ENCODE measurements around the gene ANKRD50. TPM values are rescaled to one million over a fixed set of nuclear protein-coding genes. Genes with fewer than 3 reads are reported as not detected.
A peak's percentile ranks its signal among the peaks of the same experiment; 100 is the strongest.

The ANKRD50 gene
- total RNA-seq, 6 experiments from 2014 or later, result 4.6 to 7.7 (median 5.8) TPM

GRCh38 chr4:124650614-124651013 is 61.9 kb downstream of the ANKRD50 start:
- Histone ChIP-seq H3K36me3 (no peaks in the 10 kb centered on the region), H3K4me1 (peaks cover 0 to 9% (median 0%) of the 10 kb centered on the region in 4 donors), H3K9me3 (no peaks in the 10 kb centered on the region), H3K27me3 (no peaks in the 10 kb centered on the region), H3K27ac (no peak overlapping the region), H3K4me3 (no peak overlapping the region)
- no peak for DNase-seq
- ATAC-seq, result no peak
- 100% methylated on average over 2 of the region's 30 CpGs for WGBS (ENCODE audit: insufficient coverage, low coverage, low lambda C conversion rate, missing lambda C conversion rate)
- no peak for TF ChIP-seq POLR2A (IDR thresholded peaks at IDR 0.05)
- TF ChIP-seq CTCF (IDR thresholded peaks at IDR 0.05), result no peak
- intact Hi-C loops (cut with DNase I), result no loop called here

- no peaks in the 10 kb centered on the region for H3K9me3 ChIP-seq
- no peak for DNase-seq
- no peaks in the 10 kb centered on the region for H3K27me3 ChIP-seq
- no peaks in the 10 kb centered on the region for H3K36me3 ChIP-seq
- intact Hi-C loops (cut with DNase I), result no loop called here
- H3K4me1 ChIP-seq, result peaks cover 0 to 9% (median 0%) of the 10 kb centered on the region in 4 donors
- no peak overlapping the region for H3K4me3 ChIP-seq
- TF ChIP-seq POLR2A (IDR thresholded peaks at IDR 0.05) (no peak), CTCF (IDR thresholded peaks at IDR 0.05) (no peak)
- ATAC-seq, result peak in 3 of 4 donors; percentile 32 to 63 (median 53)
- 8% methylated on average over 2 of the region's 2 CpGs for WGBS (ENCODE audit: insufficient coverage, low coverage, low lambda C conversion rate, missing lambda C conversion rate)
- no peak overlapping the region for H3K27ac ChIP-seq
Observed at GRCh38 chr4:124647599-124647998, 64.9 kb downstream of the ANKRD50 start.

- no peak overlapping the region for H3K4me3 ChIP-seq
- no peak overlapping the region for H3K27ac ChIP-seq
- H3K27me3 ChIP-seq, result no peaks in the 10 kb centered on the region
- peaks cover 0 to 8% (median 0%) of the 10 kb centered on the region in 4 donors for H3K4me1 ChIP-seq
- no peaks in the 10 kb centered on the region for H3K36me3 ChIP-seq
- intact Hi-C loops (cut with DNase I), result no loop called here
- DNase-seq, result no peak
- TF ChIP-seq CTCF (IDR thresholded peaks at IDR 0.05) (no peak), POLR2A (IDR thresholded peaks at IDR 0.05) (no peak)
- H3K9me3 ChIP-seq, result no peaks in the 10 kb centered on the region
- no peak for ATAC-seq
- 74% methylated on average over 3 of the region's 3 CpGs for WGBS (ENCODE audit: insufficient coverage, low coverage, low lambda C conversion rate, missing lambda C conversion rate)
Observed at GRCh38 chr4:124644621-124645020, 67.9 kb downstream of the ANKRD50 start.

GRCh38 chr4:124642846-124643245 is 69.7 kb downstream of the ANKRD50 start:
- 85% methylated on average over 3 of the region's 3 CpGs for WGBS (ENCODE audit: insufficient coverage, low coverage, low lambda C conversion rate, missing lambda C conversion rate)
- H3K36me3 ChIP-seq, result no peaks in the 10 kb centered on the region
- no peak overlapping the region for H3K4me3 ChIP-seq
- H3K27me3 ChIP-seq, result no peaks in the 10 kb centered on the region
- no peaks in the 10 kb centered on the region for H3K9me3 ChIP-seq
- no peak overlapping the region for H3K27ac ChIP-seq
- ATAC-seq, result no peak
- H3K4me1 ChIP-seq, result no peaks in the 10 kb centered on the region
- intact Hi-C loops (cut with DNase I), result no loop called here
- TF ChIP-seq POLR2A (IDR thresholded peaks at IDR 0.05) (no peak), CTCF (IDR thresholded peaks at IDR 0.05) (no peak)
- no peak for DNase-seq

Data from right lobe of liver (tissue), 6 donors.